SK-N-SH (cell line): Measurements from ENCODE around the gene SLC12A7. TPM values are rescaled to one million over a fixed set of nuclear protein-coding genes. Genes with fewer than 3 reads are reported as not detected.

Experiments
- CTCF ChIA-PET: fragments of 300-600, 350-600 bp; formaldehyde crosslinking; extraction: SDS; loops from one replicate; lab custom pipeline; 2021; lab: Yijun Ruan, JAX
- POLR2A ChIA-PET: fragments of 350-600 bp; sonication (Branson Sonifier 250); formaldehyde crosslinking; extraction: SDS; loops from one replicate; lab custom pipeline; 2020; ENCODE audit warnings: antibody characterized with exemption, inconsistent platforms; lab: Yijun Ruan, JAX
- DNase-seq: peaks from one replicate; pipeline ENCODE4 v3.0.0; 2012
- H2AFZ ChIP-seq: fragments of 200-600 bp; sonication (generic); 2 replicates; pipeline ENCODE4 v1.8.1; 2016; ENCODE audit warnings: antibody characterized with exemption, mild to moderate bottlenecking, low read depth
- H3F3A ChIP-seq: fragments of 200-600 bp; sonication (generic); replicated peaks from 2 replicates; pipeline ENCODE3; 2016; ENCODE audit warnings: antibody characterized with exemption, mild to moderate bottlenecking; ENCODE audit not compliant: insufficient read depth
- H3K27ac ChIP-seq, 2 experiments: fragments of 200-500 bp in 1 of 2; fragments of 200-600 bp in 1 of 2; sonication (Bioruptor generic) in 1 of 2; sonication (generic), shearing (Covaris generic) in 1 of 2; 2 replicates each; pipeline versions ENCODE4 v1.5.1 to v1.6.1; 2014 to 2016; ENCODE audit warnings: low read depth in 2 of 2, inconsistent platforms in 1 of 2, low read length in 1 of 2, mild to moderate bottlenecking in 1 of 2, mixed read lengths in 1 of 2
- H3K27me3 ChIP-seq: fragments of 200-600 bp; sonication (generic), shearing (Covaris generic); 2 replicates; pipeline ENCODE4 v1.6.1; 2016; ENCODE audit warnings: mixed run types; ENCODE audit not compliant: insufficient read depth
- H3K36me3 ChIP-seq, 2 experiments: fragments of 200-500 bp in 1 of 2; fragments of 200-600 bp in 1 of 2; sonication (Bioruptor generic) in 1 of 2; sonication (generic) in 1 of 2; replicated peaks in 1 of 2; 2 replicates each; pipeline versions ENCODE3 to v1.5.1; 2014 to 2016; ENCODE audit warnings: low read length in 1 of 2, mild to moderate bottlenecking in 1 of 2; ENCODE audit not compliant: insufficient read depth in 2 of 2, control insufficient read depth in 1 of 2
- H3K4me1 ChIP-seq, 2 experiments: fragments of 200-500 bp in 1 of 2; fragments of 200-600 bp in 1 of 2; sonication (Bioruptor generic) in 1 of 2; sonication (generic), shearing (Covaris generic) in 1 of 2; 2 replicates each; pipeline versions ENCODE4 v1.5.1 to v1.6.1; 2014 to 2016; ENCODE audit warnings: low read depth in 1 of 2, low read length in 1 of 2, mixed run types in 1 of 2; ENCODE audit not compliant: insufficient read depth in 2 of 2, control insufficient read depth in 1 of 2
- H3K4me2 ChIP-seq: fragments of 200-600 bp; sonication (generic), shearing (Covaris generic); 2 replicates; pipeline ENCODE4 v1.6.1; 2017; ENCODE audit warnings: mixed run types
- H3K4me3 ChIP-seq, 2 experiments: fragments of 200-500 bp in 1 of 2; fragments of 200-600 bp in 1 of 2; sonication (Bioruptor generic) in 1 of 2; sonication (generic), shearing (Covaris generic) in 1 of 2; 2 replicates each; pipeline versions ENCODE4 v1.5.1 to v1.8.1; 2014 to 2016; ENCODE audit warnings: low read depth in 2 of 2, inconsistent platforms in 1 of 2, low read length in 1 of 2, mild to moderate bottlenecking in 1 of 2, mixed read lengths in 1 of 2, moderate library complexity in 1 of 2
- H3K79me2 ChIP-seq: fragments of 200-600 bp; sonication (generic); 2 replicates; pipeline ENCODE4 v1.8.1; 2017; ENCODE audit warnings: mild to moderate bottlenecking; ENCODE audit not compliant: insufficient read depth
- H3K9ac ChIP-seq: fragments of 200-600 bp; sonication (generic); 2 replicates; pipeline ENCODE4 v1.6.1; 2017; ENCODE audit warnings: mixed run types
- H3K9me2 ChIP-seq: fragments of 200-600 bp; sonication (generic); 2 replicates; pipeline ENCODE4 v1.6.1; 2017; ENCODE audit warnings: mixed run types
- H3K9me3 ChIP-seq: fragments of 200-600 bp; sonication (generic); 2 replicates; pipeline ENCODE4 v1.6.1; 2017; ENCODE audit warnings: mixed run types, mild to moderate bottlenecking, moderate library complexity
- H4K20me1 ChIP-seq: fragments of 200-600 bp; sonication (generic); 2 replicates; pipeline ENCODE4 v1.6.1; 2017; ENCODE audit warnings: mild to moderate bottlenecking, mixed run types; ENCODE audit not compliant: insufficient read depth
- CHD2 ChIP-seq: fragments of 150-350 bp; IDR thresholded peaks from 2 replicates; pipeline ENCODE4 v1.6.1; 2018; ENCODE audit warnings: low read length; ENCODE audit not compliant: partially characterized antibody
- CTCF ChIP-seq: fragments of 200-600 bp; sonication (generic); IDR thresholded peaks from 2 replicates; pipeline ENCODE4 v1.6.1; 2017; ENCODE audit warnings: antibody characterized with exemption, mild to moderate bottlenecking, moderate library complexity
- ELF1 ChIP-seq: IDR thresholded peaks from 2 replicates; pipeline ENCODE4 v1.4.0; 2012
- EP300 ChIP-seq, 2 experiments: IDR thresholded peaks; 2 replicates each; pipeline versions ENCODE4 v1.4.0 to v1.6.1; 2012; ENCODE audit warnings: borderline replicate concordance in 1 of 2, low read depth in 1 of 2, low read length in 1 of 2
- GABPA ChIP-seq: IDR thresholded peaks from 2 replicates; pipeline ENCODE4 v1.4.0; 2012; ENCODE audit warnings: low read depth, mild to moderate bottlenecking
- GATA2 ChIP-seq: sonication (generic); formaldehyde crosslinking; IDR thresholded peaks from 2 replicates; pipeline ENCODE4 v1.5.0; 2020; ENCODE audit warnings: mild to moderate bottlenecking, missing genetic modification reagents
- JUND ChIP-seq: IDR thresholded peaks from 2 replicates; pipeline ENCODE4 v1.4.0; 2012
- NFIC ChIP-seq: IDR thresholded peaks from 2 replicates; pipeline ENCODE4 v1.4.0; 2012; ENCODE audit warnings: borderline replicate concordance
- NRF1 ChIP-seq: IDR thresholded peaks from 2 replicates; pipeline ENCODE4 v1.6.1; 2012; ENCODE audit warnings: low read depth, mild to moderate bottlenecking, low read length
- POLR2AphosphoS5 ChIP-seq: IDR thresholded peaks from 2 replicates; pipeline ENCODE4 v1.6.1; 2012; ENCODE audit warnings: low read depth, low read length
- RCOR1 ChIP-seq: fragments of 150-350 bp; IDR thresholded peaks from 2 replicates; pipeline ENCODE4 v1.6.1; 2017; ENCODE audit warnings: antibody characterized with exemption, low read length
- REST ChIP-seq: IDR thresholded peaks from 2 replicates; pipeline ENCODE4 v1.6.1; 2012; ENCODE audit warnings: mild to moderate bottlenecking, low read depth, low read length, moderate library complexity
- RFX5 ChIP-seq: IDR thresholded peaks from 2 replicates; pipeline ENCODE4 v1.6.1; 2012; ENCODE audit warnings: mild to moderate bottlenecking, improper control_type of control experiment, low read length
- RXRA ChIP-seq: IDR thresholded peaks from 2 replicates; pipeline ENCODE4 v1.4.0; 2012; ENCODE audit warnings: low read depth, mild to moderate bottlenecking, borderline replicate concordance
- SIN3A ChIP-seq: IDR thresholded peaks from 2 replicates; pipeline ENCODE4 v1.6.1; 2012; ENCODE audit warnings: low read depth, mild to moderate bottlenecking, low read length, moderate library complexity, borderline replicate concordance
- SMC3 ChIP-seq: IDR thresholded peaks from 2 replicates; pipeline ENCODE4 v1.6.1; 2012; ENCODE audit warnings: low read depth, low read length, improper control_type of control experiment
- YY1 ChIP-seq: IDR thresholded peaks from 2 replicates; pipeline ENCODE4 v1.4.0; 2012; ENCODE audit warnings: low read depth, mild to moderate bottlenecking
- WGBS: methylation state at CpG from one replicate; pipeline ENCODE4 v1.1.6; 2017; ENCODE audit warnings: low lambda C conversion rate; 5-methylcytosine and 5-hydroxymethylcytosine counted together
- polyA plus RNA-seq, 3 experiments: library from polyadenylated mRNA; depleted of rRNA; stranded (reverse); fragments of >200 nt; gene quantifications; 2 replicates each; pipeline ENCODE4 v1.2.3, GENCODE V29; 2012

Gene SLC12A7
- polyA plus RNA-seq, 1 of the 3 experiments (the other 2 are of a cell fraction): 2.6 TPM

GRCh38 chr5:1077491-1078020, 34.3 kb downstream of the SLC12A7 start (continued):
- TF ChIP-seq REST (no peak), JUND (no peak), SMC3 (no peak), EP300 (IDR thresholded peaks at IDR 0.05; ENCODE audit: borderline replicate concordance in 1 of 2, low read depth in 1 of 2, low read length in 1 of 2) (no peak), RFX5 (no peak), RXRA (no peak), ELF1 (no peak), POLR2AphosphoS5 (no peak)

GRCh38 chr5:1077026-1077425, 34.8 kb downstream of the SLC12A7 start:
- no peaks in the 10 kb centered on the region for H3F3A ChIP-seq
- POLR2A ChIA-PET: no interaction called here

More at GRCh38 chr5:1077026-1077425, 34.8 kb downstream of the SLC12A7 start:
- no peak for DNase-seq
- no peak overlapping the region for H3K9ac ChIP-seq
- no peak overlapping the region for H3K4me3 ChIP-seq
- H3K9me2 ChIP-seq: no peaks in the 10 kb centered on the region
- no peaks in the 10 kb centered on the region for H3K4me1 ChIP-seq
- no peak overlapping the region for H3K4me2 ChIP-seq
- H2AFZ ChIP-seq: no peak overlapping the region
- H3K9me3 ChIP-seq: no peaks in the 10 kb centered on the region
- no peaks in the 10 kb centered on the region for H3K79me2 ChIP-seq
- H3K27ac ChIP-seq: no peak overlapping the region
- no peaks in the 10 kb centered on the region for H4K20me1 ChIP-seq
- 63% methylated on average over 6 of the region's 19 CpGs for WGBS
- CTCF ChIA-PET: interaction anchor here (1.1 to 1.3 kb wide), 2 partner anchors 91 to 97 kb away, joined by 3 to 4 read pairs; no protein-coding TSS in a partner anchor
- no peaks in the 10 kb centered on the region for H3K27me3 ChIP-seq
- no peaks in the 10 kb centered on the region for H3K36me3 ChIP-seq
- TF ChIP-seq NFIC: no peak
- no peak for TF ChIP-seq GATA2 (CRISPR knock-in tag)
- TF ChIP-seq YY1: no peak
- no peak for TF ChIP-seq ELF1
- TF ChIP-seq RXRA: no peak
- no peak for TF ChIP-seq SIN3A
- no peak for TF ChIP-seq EP300 (IDR thresholded peaks at IDR 0.05; ENCODE audit: borderline replicate concordance in 1 of 2, low read depth in 1 of 2, low read length in 1 of 2)
- no peak for TF ChIP-seq CHD2
- no peak for TF ChIP-seq CTCF
- TF ChIP-seq NRF1: no peak
- TF ChIP-seq GABPA: no peak
- TF ChIP-seq RCOR1: no peak
- no peak for TF ChIP-seq POLR2AphosphoS5
